ENCODE measurements around the gene PTH2R.

PTH2R gene

GRCh38 chr2:208406474-208407451, at the start of gene PTH2R:
Gene PTH2R (plus strand): TSS chr2:208406792. CDS start chr2:208407044, 252 bp downstream.
- no peak for TF ChIP-seq CTCF (IDR thresholded peaks at IDR 0.05; ENCODE audit: insufficient read depth, low read length, missing control alignments)
- ChIA-PET CTCF (interaction anchor here (0.7 to 1.5 kb wide), 4 partner anchors 12 to 1015 kb away, joined by 3 to 7 read pairs (median 4); no protein-coding TSS in a partner anchor), POLR2A (no interaction called here)
- H3K4me3 ChIP-seq (ENCODE audit: low read depth, low read length): no peak within 1 kb of the TSS
- no peak for DNase-seq (ENCODE audit: low read depth, low spot score)

GRCh38 chr2:208356846-208357574, 49.6 kb upstream of the PTH2R start:
- ChIA-PET CTCF (no interaction called here), POLR2A (no interaction called here)
- no peak for DNase-seq (ENCODE audit: low read depth, low spot score)
- TF ChIP-seq CTCF (IDR thresholded peaks at IDR 0.05; ENCODE audit: insufficient read depth, low read length, missing control alignments): no peak
- no peak overlapping the region for H3K4me3 ChIP-seq (ENCODE audit: low read depth, low read length)

- H3K4me3 ChIP-seq (ENCODE audit: low read depth, low read length): no peak overlapping the region
- no peak for DNase-seq (ENCODE audit: low read depth, low spot score)
- POLR2A ChIA-PET: no interaction called here
- no peak for TF ChIP-seq CTCF (IDR thresholded peaks at IDR 0.05; ENCODE audit: insufficient read depth, low read length, missing control alignments)
- CTCF ChIA-PET: interaction anchor here (0.9 to 1.5 kb wide), 2 partner anchors 14 to 33 kb away, joined by 3 read pairs; no protein-coding TSS in a partner anchor
These were observed 47.6 kb upstream of the PTH2R start for GRCh38 chr2:208358758-208359631.

GRCh38 chr2:208359632-208359986, 47.0 kb upstream of the PTH2R start:
- CTCF ChIA-PET: no interaction called here
- no peak for TF ChIP-seq CTCF (IDR thresholded peaks at IDR 0.05; ENCODE audit: insufficient read depth, low read length, missing control alignments)

GRCh38 chr2:208360259-208361076, 46.1 kb upstream of the PTH2R start:
- H3K4me3 ChIP-seq (ENCODE audit: low read depth, low read length): no peak overlapping the region
- no peak for DNase-seq (ENCODE audit: low read depth, low spot score)
- ChIA-PET CTCF (interaction anchor here (1.8 kb wide), 1 partner anchor 13 kb away, joined by 4 read pairs; no protein-coding TSS in a partner anchor), POLR2A (no interaction called here)
- no peak for TF ChIP-seq CTCF (IDR thresholded peaks at IDR 0.05; ENCODE audit: insufficient read depth, low read length, missing control alignments)

More at GRCh38 chr2:208359632-208359986, 47.0 kb upstream of the PTH2R start:
- no peak for DNase-seq (ENCODE audit: low read depth, low spot score)
- H3K4me3 ChIP-seq (ENCODE audit: low read depth, low read length): no peak overlapping the region
- POLR2A ChIA-PET: no interaction called here

Measured in AG04449 (cell line).